ENCODE measurements around the gene SHROOM3.

Gene SHROOM3

DNA sequence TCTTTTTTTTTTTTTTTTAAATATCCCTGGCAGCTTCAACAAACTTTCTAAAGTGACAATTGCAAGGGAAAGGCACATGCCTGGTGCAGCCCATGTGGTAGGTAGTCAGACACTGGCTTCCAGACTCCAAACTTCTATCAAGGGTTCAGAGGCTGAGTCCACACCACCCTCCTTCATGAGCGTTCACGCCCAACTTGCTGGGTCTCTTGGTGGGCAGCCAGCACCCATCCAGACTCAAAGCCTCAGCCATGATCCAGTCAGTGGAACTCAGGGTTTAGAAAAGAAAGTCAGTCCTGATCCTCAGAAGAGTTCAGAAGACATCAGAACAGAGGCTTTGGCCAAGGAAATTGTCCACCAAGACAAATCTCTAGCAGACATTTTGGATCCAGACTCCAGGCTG lies 321.4 kb downstream of the SHROOM3 start:
- DNase-seq, result no peak

DNA sequence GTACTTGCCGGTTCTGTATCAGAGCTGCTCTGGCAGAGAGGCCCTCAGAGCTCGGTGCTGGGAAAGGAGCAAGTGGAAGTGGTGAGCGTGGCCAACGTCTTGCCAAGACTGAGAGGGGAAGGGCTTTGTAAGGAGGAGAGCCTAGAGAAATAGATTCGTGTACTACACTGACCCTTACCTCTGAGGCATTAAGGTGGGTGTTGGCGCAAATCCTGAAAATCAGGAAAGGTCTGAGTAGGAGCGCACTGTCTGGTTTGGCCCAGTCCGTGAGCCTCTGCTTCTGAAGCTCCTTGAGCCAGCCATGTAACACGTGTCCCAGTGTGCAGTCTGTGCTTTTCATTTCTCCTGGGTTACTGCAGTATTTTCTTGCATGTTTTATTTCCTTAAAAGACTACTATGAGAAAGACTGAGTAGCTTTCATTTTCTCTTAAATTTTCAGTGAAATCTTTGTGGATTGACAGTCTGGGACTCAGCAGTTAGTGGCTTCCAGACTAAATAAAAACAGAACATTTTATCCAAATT lies 322.4 kb downstream of the SHROOM3 start:
- no peak for DNase-seq

DNA sequence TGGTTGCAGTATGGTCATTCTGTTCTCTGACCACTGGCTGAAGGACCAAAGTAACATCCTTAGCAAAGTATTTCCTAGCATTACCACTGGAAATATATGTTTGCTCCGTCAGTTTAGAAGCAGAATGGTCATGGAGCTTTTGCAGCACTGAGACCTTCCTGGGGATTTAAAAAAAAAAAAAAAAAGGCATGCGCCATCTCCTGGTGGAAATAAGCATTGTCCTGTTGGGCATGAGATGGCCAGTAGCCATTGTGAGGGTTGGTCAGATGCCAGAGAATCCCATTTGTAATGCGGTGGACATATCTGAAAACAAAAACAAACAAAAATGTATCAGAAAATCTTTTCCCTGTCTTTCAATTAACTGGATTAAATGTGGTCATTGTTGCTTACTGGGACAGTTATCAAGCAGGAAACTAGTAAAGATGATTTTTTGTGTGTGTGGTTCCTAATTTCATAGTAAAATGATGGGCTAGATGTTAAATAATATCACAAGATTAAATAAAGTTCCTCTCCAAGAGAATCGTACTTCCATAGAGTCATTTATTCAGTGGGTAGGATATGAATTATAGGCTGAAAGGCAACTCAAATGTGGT lies 323.4 kb downstream of the SHROOM3 start:
- peak; percentile 53 for DNase-seq

DNA sequence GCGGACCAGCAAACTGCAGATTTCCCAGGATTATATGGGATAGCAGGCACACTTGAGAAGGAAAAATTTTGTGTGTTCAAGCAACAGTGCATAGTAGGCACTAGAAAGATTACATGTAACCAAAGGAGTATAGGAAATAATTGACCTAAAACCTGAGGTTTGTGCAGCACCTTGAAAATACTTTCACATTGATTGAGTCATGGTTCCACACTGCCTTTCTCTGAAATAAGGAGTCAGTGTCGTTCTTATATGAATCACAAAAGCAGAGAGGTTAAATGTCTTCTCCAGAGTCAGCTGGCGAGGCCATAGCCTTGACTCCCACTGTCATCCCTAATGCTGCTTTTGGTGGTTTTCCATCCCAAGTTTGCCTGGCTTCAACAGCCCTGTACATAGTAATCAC lies 324.0 kb downstream of the SHROOM3 start:
- no peak for DNase-seq

DNA sequence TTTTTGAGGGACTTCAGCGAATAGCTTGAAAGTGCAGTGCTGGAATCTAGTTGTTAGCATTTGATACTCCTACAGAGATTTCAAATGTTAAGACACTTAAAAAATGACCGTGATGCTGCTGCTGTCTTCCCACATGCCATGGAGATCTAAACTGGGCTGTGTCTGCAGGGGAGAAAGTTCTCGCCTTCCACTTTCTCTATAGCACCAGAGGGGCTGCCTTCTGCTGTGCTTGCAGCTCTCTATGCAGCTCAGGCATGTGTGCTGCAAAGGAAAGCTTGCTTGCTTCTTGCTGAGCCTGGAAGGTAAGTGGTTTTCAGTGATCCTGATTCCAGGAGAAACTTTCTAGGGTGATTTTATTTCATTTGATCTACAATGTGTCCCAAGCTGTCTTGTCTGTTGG lies 325.2 kb downstream of the SHROOM3 start:
- no peak for DNase-seq

DNA sequence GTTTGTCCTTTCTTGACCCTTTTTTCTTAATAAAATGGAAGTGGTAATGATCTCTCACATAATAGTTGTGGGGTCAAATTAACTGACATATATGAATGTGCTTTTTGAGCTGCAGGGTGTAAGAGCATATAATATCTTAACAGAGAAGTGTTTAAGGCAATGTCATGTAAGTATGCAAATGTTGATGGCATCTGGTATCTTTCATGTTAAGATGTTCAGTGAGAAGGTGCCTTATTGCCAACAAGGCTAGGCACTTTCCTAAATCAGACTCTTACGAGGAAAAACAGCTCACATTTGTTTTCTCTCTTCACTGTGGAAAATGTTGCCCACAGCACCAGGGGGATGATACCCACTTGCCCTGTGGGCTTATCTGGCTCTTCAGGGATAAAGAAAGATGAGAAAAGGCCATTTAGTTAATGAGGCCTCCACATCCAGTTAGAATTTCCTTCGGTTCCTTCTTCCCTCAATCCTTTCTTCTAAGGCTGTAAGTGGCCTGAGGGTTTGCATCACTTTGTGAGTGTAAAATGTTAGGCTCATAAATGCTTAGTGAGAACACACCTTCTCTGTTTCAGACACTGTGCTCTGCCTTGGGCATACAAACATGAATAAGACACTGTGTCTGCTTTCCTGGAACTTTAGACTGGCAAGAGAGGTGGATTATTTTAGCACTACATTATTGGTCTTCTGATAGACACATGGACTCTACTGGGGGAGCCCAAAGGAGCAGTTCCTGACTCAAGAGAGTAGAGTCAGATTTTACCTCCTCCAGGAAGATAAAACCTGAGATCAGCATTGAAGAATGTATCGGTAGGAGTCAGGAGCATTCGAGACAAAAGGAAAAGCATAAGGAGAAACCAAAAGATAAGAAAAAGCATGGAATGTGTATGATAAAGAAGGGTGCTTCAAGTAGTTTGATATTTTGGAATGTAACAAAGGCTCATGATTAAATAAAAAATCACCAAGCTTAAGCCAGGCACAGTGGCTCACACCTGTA lies 327.4 kb downstream of the SHROOM3 start:
- DNase-seq, result no peak

DNA sequence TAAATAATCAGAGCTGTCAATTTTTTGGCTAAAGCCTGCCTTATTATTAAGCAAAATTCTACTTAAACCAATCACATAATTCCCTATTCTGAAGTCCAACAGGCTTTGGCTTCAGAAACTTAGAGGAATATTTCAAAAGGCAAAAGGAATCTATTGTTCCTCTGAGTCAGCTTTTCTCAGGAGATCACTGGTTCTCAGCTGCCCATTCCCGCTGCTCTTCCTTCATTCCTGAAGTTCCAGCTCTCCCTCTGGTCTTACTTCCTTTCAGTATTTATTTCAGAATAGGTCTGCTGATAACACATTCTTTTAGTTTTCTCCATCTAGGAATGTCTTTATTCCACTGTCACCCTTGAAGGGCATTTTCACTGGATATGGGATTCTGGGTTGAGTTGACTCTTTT lies 329.2 kb downstream of the SHROOM3 start:
- DNase-seq, result no peak

DNA sequence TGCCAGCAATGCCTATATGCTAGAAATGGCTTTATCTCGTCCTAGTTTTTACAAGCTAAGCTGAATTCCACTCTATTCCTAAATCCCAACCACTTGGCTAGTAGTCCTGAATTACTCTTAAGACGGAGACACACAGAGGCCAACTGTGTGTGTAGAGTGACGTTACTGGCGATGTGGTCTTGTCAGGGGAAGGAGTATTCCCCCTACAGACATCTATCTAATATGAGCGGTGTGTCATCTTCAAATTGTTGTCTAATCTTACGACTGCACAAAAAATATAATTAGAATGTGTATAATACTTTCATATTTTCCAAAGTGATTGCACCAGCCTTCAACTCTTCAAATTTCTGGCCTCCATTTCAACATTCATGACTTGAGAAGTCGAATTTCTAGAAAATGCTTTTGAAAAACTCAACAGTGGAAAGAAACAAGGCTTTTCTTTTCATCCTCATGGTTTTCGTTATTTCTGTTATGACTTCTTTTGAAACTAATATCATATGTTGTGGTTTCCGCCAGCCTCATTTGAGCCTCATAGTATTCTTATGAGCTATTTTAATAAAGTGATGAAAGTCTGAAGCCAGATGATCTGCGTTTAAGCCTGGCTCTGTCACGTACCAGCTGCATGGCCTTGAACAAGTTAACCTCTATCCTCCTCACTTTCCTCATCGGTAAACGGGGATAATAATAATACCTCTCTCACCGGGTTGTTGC lies 330.6 kb downstream of the SHROOM3 start:
- no peak for DNase-seq

DNA sequence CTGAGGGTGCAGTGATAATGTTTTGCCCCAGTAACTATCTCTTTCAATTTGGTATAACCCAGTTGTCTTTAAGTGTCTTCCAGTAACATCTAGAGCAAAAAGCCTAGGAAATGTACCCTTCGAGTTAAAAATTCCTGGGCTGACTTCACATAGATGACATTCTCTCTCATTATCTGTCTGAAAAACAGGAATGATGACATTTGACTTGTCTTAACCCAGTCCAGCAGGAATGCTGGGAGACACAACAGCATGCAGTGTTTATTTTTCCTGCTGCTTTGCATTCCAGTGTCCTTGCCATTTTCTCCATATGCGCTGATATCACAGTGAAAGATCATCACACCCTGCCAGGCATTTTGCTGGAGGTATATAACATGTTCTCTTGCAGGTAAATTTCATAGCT lies 333.0 kb downstream of the SHROOM3 start:
- no peak for DNase-seq

DNA sequence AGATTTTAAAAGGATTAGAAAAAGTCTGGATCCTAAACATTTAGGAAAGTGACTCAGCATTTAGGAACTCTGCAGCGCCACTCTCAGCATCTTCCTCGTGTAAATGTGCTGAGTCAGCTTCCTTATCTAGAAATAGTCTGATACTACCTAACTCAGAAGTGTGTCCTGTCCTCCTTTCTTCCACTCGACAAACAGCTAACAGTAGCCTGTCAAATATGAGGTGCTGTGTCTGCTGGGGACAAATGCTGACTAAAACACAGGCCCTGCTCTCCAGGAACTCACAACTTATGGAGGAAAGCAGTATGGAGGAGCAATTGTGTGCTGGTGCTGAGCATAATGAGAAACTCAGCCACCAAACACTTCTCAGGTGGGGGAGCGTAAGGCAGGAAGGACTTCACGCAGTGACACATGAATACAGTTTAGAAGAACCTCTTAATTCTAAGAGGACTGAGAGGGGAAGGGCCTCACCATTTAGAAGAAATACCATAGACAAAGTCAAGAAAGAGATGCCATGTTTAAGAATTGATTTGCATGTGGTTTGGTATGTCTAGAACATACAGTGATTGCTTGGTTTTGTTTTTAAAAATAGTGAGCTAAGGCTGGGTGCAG lies 337.6 kb downstream of the SHROOM3 start:
- DNase-seq, result no peak

DNA sequence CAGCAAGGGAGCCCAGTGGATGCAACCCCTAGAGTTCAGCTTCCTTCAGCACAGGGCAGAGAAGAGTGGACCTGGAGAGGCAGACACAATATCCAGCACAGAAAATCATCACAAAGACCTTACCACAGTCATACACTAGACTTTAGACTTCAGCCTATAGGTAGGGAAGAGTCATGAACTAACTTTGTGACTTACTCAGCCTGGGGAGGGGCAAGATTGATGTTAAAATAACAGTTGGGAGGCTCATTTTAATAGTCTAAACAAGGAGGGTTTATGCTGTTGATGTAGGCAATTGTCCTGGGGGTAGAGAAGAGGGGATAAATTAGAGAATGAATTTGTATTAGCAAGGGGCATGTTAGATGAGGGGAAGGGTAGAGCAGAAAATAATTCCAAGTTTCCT lies 338.7 kb downstream of the SHROOM3 start:
- no peak for DNase-seq

DNA sequence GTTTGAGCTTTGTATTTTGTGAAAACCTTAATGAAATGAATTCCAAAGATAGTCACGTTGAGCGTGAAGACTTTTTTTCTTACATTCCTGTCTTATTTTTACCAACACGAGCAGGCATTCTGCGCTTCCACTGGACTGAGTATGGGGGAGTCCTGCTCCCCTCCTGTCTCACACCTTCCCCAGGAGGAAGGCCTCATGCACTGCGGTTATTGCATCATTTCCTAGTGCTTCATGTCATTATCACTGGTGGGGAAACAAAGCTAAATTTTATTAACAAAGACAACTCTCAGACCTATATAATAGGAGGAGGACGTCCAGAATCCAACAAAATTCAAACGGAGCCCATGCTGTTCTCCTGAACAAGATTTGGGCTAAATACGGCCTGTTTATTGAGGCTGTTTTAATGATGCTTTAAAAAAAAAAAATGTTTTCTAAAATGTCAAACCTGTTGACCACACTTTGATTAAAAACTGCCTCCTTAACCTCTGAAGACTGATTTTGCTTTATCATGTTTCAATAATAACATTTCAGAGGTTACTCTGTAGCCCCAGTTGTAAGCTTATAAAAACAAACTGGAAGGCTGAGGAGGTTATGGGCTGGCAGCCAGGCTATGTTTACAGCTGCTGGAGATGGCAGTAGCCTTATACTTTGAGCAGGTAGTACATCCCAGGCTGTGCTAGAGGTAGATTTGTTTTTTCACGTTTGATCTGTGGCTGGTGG lies 344.9 kb downstream of the SHROOM3 start:
- DNase-seq, result no peak

DNA sequence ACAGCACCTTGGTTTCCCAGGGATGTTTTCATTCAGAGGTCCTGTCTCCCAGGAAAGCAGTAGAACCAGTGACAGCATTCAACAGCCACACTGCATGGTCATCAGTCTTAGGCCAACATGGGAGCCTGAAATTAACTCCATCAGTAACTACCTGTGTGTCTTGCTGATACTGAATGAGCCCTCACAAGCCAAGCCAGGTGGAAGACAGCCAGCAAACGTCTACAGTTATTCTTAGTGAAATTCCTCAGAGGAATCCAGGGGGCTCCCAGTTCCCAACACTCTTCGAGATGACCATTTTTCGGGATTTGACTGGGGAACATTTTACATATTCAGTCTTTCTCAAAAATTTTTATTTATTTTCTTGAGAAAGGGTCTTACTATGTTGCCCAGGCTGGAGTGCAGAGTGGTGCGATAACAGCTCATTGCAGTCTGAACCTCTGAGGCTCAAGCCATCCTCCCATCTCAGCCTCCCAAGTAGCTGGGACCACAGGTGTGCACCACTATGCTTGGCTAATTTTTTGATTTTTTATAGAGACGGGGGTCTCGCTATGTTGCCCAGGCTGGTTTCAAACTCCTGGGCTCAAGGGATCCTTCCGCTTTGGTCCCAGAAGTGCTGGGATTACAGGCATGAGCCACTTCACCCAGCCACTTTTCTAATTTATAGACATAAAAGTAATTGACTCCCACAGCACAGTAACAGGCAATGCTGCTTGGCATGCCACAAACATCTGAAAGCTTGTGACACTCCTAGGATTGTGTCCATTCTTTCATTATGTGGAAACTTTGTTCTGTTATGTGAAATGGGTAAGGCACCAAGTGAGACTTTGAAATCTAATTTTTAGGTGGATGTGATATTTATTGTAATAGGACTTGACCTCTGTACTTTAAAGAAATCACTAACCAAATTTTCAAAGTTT lies 346.0 kb downstream of the SHROOM3 start:
- no peak for DNase-seq

DNA sequence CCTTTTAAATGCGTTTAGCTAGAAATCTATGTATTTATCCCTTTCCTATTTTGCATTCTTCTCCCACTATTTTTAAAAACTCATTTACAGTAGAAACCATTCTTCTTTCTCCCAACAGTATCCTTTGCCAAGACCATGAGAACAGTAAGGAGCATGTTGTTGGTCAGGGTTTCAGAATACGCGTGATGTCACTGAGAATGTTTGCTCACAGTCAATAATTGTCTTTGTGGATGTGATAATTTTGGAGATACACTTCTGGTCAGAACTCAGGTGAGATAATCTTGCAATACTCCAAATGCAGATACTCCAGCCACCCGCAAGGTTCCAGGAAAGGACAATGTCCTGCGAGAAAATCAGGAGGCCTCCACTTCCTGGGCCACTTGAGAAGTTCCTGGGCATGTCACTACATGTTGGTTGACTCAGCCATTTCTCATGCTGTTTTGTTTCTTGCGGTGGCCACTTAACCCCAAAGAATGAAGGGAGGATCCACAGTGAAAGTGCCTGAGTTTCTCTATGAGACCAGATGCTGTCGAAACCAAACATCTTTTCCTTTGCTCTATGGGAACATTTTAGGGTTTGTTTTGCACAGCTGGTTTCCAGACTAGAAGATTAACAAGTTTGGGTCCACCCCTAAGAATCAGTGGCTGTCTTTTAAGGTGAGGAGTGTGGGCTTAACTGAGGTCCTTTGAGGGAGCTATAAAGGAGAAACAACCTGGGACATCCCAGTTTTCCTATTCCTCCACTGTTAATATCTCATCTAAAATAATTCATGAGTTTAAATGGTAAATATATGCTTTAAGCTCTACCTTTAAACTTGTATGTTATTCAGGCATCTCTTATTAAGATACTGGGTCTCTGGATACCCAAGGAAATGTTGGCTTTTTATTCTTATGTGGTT lies 346.9 kb downstream of the SHROOM3 start:
- no peak for DNase-seq

DNA sequence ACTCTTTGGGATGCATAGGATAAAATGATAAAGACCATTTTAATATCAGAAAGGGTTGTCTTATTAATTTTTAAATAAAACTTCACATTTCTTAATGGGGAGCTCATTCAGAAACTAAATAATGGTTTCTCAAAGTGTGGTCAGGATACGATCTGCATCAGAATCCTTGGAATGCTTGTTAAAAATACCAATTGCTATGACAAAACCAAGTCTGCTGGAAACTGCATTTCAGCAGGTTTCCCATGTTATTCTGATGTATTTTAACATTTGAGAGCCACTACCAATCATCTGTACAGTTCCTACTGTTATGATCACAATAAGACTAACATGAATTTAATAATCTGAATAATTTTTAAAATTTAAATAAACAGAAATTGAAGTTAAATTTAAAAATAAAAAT lies 347.8 kb downstream of the SHROOM3 start:
- DNase-seq, result no peak

DNA sequence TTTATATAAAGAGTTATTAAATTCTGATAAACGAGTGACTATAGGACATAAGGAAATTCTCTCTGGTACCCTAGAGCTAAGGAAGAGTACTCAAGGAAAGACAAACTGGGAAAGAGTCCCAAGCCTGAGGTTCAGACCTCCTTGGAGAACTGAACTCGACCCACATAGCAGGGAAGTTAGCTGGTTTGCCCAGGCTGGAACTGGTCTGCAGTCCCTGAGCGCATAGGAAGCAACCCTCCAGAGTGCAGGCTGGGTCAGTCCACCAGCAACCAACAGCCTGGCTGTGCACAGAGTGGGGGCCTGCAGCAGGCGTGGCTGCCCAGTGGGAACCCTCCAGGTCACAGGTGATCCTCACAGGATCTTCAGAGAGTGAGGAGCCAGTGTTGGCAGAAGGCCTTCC lies 348.8 kb downstream of the SHROOM3 start:
- no peak for DNase-seq

DNA sequence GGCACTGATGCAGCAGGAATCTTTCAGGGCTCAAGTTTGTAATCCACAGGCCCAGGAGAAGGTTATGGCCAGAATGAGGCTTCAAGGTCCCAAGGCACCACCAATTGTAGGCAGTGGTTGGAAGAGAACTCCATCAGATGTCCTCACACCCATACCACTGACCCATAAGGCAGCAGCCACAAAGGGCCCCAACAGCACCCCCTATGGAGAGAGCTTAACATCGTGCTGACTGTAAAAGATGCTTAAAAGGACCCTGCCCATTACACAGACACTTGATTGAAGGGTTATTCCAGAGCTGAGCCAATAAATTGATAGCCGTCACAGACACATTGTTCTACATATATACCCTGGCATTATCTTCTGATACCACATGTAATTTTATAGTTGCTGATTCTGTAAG lies 349.2 kb downstream of the SHROOM3 start:
- DNase-seq, result no peak

DNA sequence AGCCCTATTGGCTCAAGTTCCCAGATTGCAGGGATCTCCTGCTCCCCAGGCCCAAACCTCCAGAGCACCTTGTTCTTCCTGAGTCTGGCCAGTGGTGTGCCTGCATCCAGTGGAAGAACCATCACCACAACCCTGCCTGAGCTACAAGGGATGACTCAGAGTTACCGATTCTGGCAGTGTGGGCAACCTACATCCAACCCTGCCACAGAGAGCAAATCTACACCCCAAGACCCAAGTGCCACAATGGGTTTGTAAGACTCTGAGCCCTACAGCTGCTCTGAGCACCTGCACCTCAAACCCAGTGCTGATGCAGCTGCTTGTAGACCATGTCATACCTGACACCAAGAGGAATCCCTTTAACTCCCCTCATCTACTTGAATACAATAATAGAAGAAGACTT lies 352.9 kb downstream of the SHROOM3 start:
- DNase-seq, result no peak

DNA sequence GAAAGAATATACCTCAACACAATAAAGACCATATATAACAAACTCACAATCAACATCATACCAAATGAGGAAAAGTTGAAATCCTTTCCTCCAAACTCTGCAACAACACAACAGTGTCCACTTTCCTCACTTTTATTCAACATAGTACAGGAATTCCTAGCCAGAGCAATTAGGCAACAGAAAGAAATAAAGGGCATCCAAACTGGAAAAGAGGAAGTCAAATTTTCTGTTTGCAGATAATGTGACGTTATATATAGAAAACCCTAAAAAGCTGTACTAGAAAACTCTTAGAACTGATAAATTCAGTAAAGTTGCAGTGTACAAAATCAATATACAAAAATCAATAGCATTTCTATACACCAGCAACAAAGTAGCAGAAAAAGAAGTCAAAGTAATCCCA lies 355.3 kb downstream of the SHROOM3 start:
- DNase-seq, result no peak

DNA sequence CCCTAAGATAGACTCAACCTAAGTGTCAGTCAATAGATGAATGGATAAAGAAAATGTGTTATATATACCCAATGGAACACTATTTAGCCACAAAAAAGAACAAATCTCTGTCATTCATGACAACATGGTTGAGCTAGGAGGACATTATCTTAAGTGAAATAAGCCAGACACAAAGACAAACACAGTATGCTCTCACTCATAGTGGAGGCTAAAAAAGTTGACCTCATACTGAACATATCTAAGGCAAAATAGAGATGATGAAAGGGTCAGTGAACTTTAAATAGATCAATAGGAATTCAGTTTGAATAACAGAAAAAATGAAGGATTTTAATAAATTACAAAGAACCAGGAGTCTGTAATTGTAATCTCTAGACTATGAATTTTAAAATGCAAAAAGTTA lies 356.4 kb downstream of the SHROOM3 start:
- no peak for DNase-seq
